Fibroblast of lung (primary cell): ENCODE measurements around the gene VAV2. TPM values are rescaled to one million over a fixed set of nuclear protein-coding genes. Genes with fewer than 3 reads are reported as not detected.

Source experiments
- DNase-seq, 2 donors: peaks; one replicate each; pipeline versions ENCODE4 v3.0.0 to v3.0.0-alpha.2; 2010; ENCODE audit warnings: low read depth in 2 of 2
- H2AFZ ChIP-seq: 2 replicates; pipeline ENCODE4 v1.5.1; 2012; ENCODE audit warnings: low read length, control low read depth, inconsistent platforms
- H3K27ac ChIP-seq: 2 replicates; pipeline ENCODE4 v1.5.1; 2011; ENCODE audit warnings: low read length, control low read depth; ENCODE audit not compliant: insufficient read depth
- H3K27me3 ChIP-seq: 2 replicates; pipeline ENCODE4 v1.5.1; 2011; ENCODE audit warnings: mild to moderate bottlenecking, low read length; ENCODE audit not compliant: control insufficient read depth, insufficient read depth
- H3K36me3 ChIP-seq: 2 replicates; pipeline ENCODE4 v1.5.1; 2011; ENCODE audit warnings: low read length; ENCODE audit not compliant: control insufficient read depth, insufficient read depth
- H3K4me1 ChIP-seq: 2 replicates; pipeline ENCODE4 v1.5.1; 2011; ENCODE audit warnings: low read length; ENCODE audit not compliant: control insufficient read depth, insufficient read depth; ENCODE audit errors: extremely low read depth
- H3K4me2 ChIP-seq: 2 replicates; pipeline ENCODE4 v1.5.1; 2011; ENCODE audit warnings: low read length, control low read depth; ENCODE audit not compliant: insufficient read depth; ENCODE audit errors: extremely low read depth
- H3K4me3 ChIP-seq, 4 experiments: fragments of 200-600 bp in 1 of 4; sonication (generic) in 1 of 4; replicated peaks in 1 of 4; 2 replicates each; pipeline ENCODE4 v1.5.1; 2011 to 2016; ENCODE audit warnings: low read length in 4 of 4, low read depth in 3 of 4, mild to moderate bottlenecking in 3 of 4, control low read depth in 2 of 4, inconsistent platforms in 1 of 4, mixed read lengths in 1 of 4; ENCODE audit not compliant: insufficient read depth in 1 of 4; ENCODE audit errors: control extremely low read depth in 1 of 4
- H3K79me2 ChIP-seq: 2 replicates; pipeline ENCODE4 v1.5.1; 2012; ENCODE audit warnings: mild to moderate bottlenecking, low read length, inconsistent platforms; ENCODE audit not compliant: control insufficient read depth, insufficient read depth
- H3K9ac ChIP-seq: 2 replicates; pipeline ENCODE4 v1.5.1; 2011; ENCODE audit warnings: mild to moderate bottlenecking, low read length, control low read depth; ENCODE audit not compliant: insufficient read depth
- H3K9me3 ChIP-seq: 2 replicates; pipeline ENCODE4 v1.5.1; 2012; ENCODE audit warnings: low read depth, low read length; ENCODE audit not compliant: control insufficient read depth, insufficient read depth
- H4K20me1 ChIP-seq: 2 replicates; pipeline ENCODE4 v1.5.1; 2011; ENCODE audit warnings: low read length; ENCODE audit not compliant: control insufficient read depth, insufficient read depth; ENCODE audit errors: extremely low read depth
- EZH2 ChIP-seq: IDR thresholded peaks from 2 replicates; pipeline ENCODE4 v1.5.1; 2012; ENCODE audit warnings: low read length, control low read depth, mild to moderate bottlenecking; ENCODE audit errors: missing control alignments
- polyA plus RNA-seq, 2 donors: library from polyadenylated mRNA; depleted of rRNA in 1 of 2; stranded (reverse) in 1 of 2; unstranded in 1 of 2; fragments of >200 nt; gene quantifications; 2 replicates each; pipeline ENCODE4 v1.2.1, GENCODE V29; 2011 to 2012; ENCODE audit warnings: missing spikeins in 1 of 2
- total RNA-seq: library from RNA; depleted of rRNA; stranded (reverse); fragments of >200 nt; gene quantifications from 2 replicates; pipeline ENCODE4 v1.2.1, GENCODE V29; 2014
- TF ChIP-seq, protein P1 (sequence below), 2 donors: IDR thresholded peaks in 1 of 2; conservative IDR thresholded peaks in 1 of 2; 1 replicate in 1 of 2; 2 replicates in 1 of 2; pipeline ENCODE4 v1.5.1; 2011 to 2012; ENCODE audit warnings: low read length in 2 of 2, control low read depth in 1 of 2, inconsistent platforms in 1 of 2, low read depth in 1 of 2, mild to moderate bottlenecking in 1 of 2

VAV2 gene
- total and polyA plus RNA-seq, 2 donors (not counting 1 experiment from before 2014, with no cell fraction given): 13.7 to 17.7 TPM

DNA sequence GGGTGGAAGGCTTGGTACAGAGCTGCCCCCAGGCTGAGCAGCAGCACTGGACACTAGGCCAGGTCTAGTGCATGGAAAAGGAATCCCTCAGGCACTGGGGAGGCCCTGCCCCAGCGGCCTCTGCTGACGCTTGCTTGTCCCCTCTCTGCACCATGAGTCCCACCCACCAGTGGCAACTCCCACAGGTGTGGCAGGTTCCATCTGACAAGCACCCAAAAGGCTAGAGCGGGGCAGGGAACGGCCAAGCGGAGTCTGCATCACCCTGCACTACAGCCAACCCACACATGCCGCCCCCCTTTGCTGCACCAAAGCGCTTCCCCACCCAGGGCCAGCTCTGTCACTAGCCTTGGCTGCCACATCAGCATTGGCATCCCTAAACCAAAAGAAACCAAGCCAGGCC lies 138.8 kb downstream of the VAV2 start:
- Histone ChIP-seq H3K9me3 (no peaks in the 10 kb centered on the region), H3K27ac (no peak overlapping the region), H3K4me2 (no peak overlapping the region), H3K4me3 (no peak overlapping the region), H3K9ac (no peak overlapping the region), H3K27me3 (no peaks in the 10 kb centered on the region), H2AFZ (no peak overlapping the region), H3K79me2 (peaks cover 3% of the 10 kb centered on the region), H4K20me1 (no peaks in the 10 kb centered on the region), H3K36me3 (no peaks in the 10 kb centered on the region), H3K4me1 (peaks cover 17% of the 10 kb centered on the region)
- no peak for DNase-seq
- no peak for TF ChIP-seq EZH2
- TF ChIP-seq, protein P1, sequence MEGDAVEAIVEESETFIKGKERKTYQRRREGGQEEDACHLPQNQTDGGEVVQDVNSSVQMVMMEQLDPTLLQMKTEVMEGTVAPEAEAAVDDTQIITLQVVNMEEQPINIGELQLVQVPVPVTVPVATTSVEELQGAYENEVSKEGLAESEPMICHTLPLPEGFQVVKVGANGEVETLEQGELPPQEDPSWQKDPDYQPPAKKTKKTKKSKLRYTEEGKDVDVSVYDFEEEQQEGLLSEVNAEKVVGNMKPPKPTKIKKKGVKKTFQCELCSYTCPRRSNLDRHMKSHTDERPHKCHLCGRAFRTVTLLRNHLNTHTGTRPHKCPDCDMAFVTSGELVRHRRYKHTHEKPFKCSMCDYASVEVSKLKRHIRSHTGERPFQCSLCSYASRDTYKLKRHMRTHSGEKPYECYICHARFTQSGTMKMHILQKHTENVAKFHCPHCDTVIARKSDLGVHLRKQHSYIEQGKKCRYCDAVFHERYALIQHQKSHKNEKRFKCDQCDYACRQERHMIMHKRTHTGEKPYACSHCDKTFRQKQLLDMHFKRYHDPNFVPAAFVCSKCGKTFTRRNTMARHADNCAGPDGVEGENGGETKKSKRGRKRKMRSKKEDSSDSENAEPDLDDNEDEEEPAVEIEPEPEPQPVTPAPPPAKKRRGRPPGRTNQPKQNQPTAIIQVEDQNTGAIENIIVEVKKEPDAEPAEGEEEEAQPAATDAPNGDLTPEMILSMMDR (conservative IDR thresholded peaks at IDR 0.05 in 1 of 2, IDR thresholded peaks at IDR 0.05 in 1 of 2; ENCODE audit: low read depth in 1 of 2, low read length in 2 of 2): no peak

DNA sequence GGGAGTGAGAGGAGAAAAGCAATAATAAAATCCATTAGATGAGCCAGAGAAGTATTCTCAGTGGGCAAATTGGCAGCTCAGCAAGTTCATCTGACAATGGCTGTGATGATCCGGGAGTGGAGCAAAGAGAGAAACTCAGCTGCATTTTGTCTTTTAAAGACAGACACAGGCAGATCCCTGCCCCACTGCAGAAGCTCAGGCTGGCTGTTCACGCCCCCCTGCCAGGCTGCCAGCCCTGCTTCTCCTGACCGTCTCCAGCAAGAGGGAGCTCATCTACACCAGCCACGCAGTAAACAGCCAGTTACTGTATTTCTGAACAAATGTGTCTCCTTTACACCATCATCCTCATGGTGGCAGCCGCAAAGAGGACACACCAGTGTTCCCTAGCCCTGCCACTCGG lies 139.7 kb downstream of the VAV2 start:
- Histone ChIP-seq H3K9me3 (no peaks in the 10 kb centered on the region), H3K27ac (no peak overlapping the region), H3K27me3 (no peaks in the 10 kb centered on the region), H3K9ac (no peak overlapping the region), H2AFZ (no peak overlapping the region), H3K79me2 (peaks cover 3% of the 10 kb centered on the region), H3K4me1 (peaks cover 17% of the 10 kb centered on the region), H3K4me3 (no peak overlapping the region), H3K4me2 (no peak overlapping the region), H3K36me3 (no peaks in the 10 kb centered on the region), H4K20me1 (no peaks in the 10 kb centered on the region)
- TF ChIP-seq EZH2: no peak
- TF ChIP-seq, protein P1 (conservative IDR thresholded peaks at IDR 0.05 in 1 of 2, IDR thresholded peaks at IDR 0.05 in 1 of 2; ENCODE audit: low read depth in 1 of 2, low read length in 2 of 2): no peak
- no peak for DNase-seq

DNA sequence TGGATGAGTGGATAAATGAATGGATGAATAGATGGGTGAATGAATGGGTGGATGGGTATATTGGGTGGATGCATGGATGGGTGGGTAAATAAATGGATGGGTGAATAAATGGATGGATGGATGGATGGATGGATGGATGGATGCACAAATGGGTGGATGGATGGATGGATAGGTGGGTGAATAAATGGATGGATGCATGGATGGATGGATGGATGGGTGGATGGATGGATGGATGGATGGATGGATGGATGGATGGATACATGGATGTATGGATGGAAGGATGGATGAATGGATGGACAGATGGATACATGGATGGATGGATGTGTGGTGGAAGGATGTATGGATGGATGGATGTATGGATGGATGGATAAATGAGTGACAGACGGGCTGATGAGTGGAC lies 140.4 kb downstream of the VAV2 start:
- no peaks in the 10 kb centered on the region for H3K36me3 ChIP-seq
- no peak overlapping the region for H3K9ac ChIP-seq
- H3K79me2 ChIP-seq: peaks cover 3% of the 10 kb centered on the region
- no peak for TF ChIP-seq EZH2
- TF ChIP-seq, protein P1 (conservative IDR thresholded peaks at IDR 0.05 in 1 of 2, IDR thresholded peaks at IDR 0.05 in 1 of 2; ENCODE audit: low read depth in 1 of 2, low read length in 2 of 2): no peak
- H3K4me2 ChIP-seq: no peak overlapping the region
- H3K27me3 ChIP-seq: no peaks in the 10 kb centered on the region
- no peak overlapping the region for H3K27ac ChIP-seq
- no peak overlapping the region for H3K4me3 ChIP-seq
- no peak overlapping the region for H2AFZ ChIP-seq
- DNase-seq: no peak
- no peaks in the 10 kb centered on the region for H4K20me1 ChIP-seq
- H3K4me1 ChIP-seq: peaks cover 17% of the 10 kb centered on the region
- H3K9me3 ChIP-seq: no peaks in the 10 kb centered on the region
